A673 (cell line): ENCODE measurements around the gene ENAH. TPM values are rescaled to one million over a fixed set of nuclear protein-coding genes. Genes with fewer than 3 reads are reported as not detected.

Source experiments
- BruUV-seq: library from RNA; stranded (reverse); fragments of 400-500 nt; replicated peaks from 2 replicates; lab custom pipeline; 2021; lab: Mats Ljungman, UMichigan
- CTCF ChIA-PET: fragments of 300-600 bp; sonication (Branson Sonifier 250); formaldehyde crosslinking; loops from one replicate; lab custom pipeline; 2022; ENCODE audit warnings: antibody characterized with exemption; lab: Charles Lee
- POLR2A ChIA-PET: fragments of 300-600 bp; sonication (Branson Sonifier 250); formaldehyde crosslinking; loops from one replicate; lab custom pipeline; 2022; ENCODE audit warnings: antibody characterized with exemption; ENCODE audit not compliant: low non-redundant PET; lab: Charles Lee
- DNase-seq: peaks from one replicate; pipeline ENCODE4 v3.0.0-alpha.2; 2015; ENCODE audit warnings: low spot score
- H3K27ac ChIP-seq: fragments of 200-600 bp; sonication (generic); 2 replicates; pipeline ENCODE4 v1.5.1; 2016; ENCODE audit warnings: mixed run types, low read depth, mild to moderate bottlenecking, mixed read lengths, antibody characterized with exemption, low read length; ENCODE audit not compliant: poor library complexity, severe bottlenecking
- H3K27me3 ChIP-seq: fragments of 200-600 bp; sonication (generic); replicated peaks from 2 replicates; pipeline ENCODE4 v1.6.1; 2017; ENCODE audit warnings: mixed run types, low read depth, mild to moderate bottlenecking, mixed read lengths, antibody characterized with exemption, low read length; ENCODE audit not compliant: insufficient read depth, poor library complexity
- H3K36me3 ChIP-seq: fragments of 200-600 bp; sonication (generic); 2 replicates; pipeline ENCODE4 v1.6.1; 2016; ENCODE audit warnings: mixed run types, mild to moderate bottlenecking, mixed read lengths, antibody characterized with exemption, low read length; ENCODE audit not compliant: insufficient read depth, poor library complexity, severe bottlenecking
- H3K4me1 ChIP-seq: fragments of 200-600 bp; sonication (generic); 2 replicates; pipeline ENCODE4 v1.6.1; 2017; ENCODE audit warnings: mixed run types, mild to moderate bottlenecking, mixed read lengths, antibody characterized with exemption, low read length; ENCODE audit not compliant: insufficient read depth, poor library complexity, severe bottlenecking
- H3K4me3 ChIP-seq: fragments of 200-600 bp; sonication (generic); 2 replicates; pipeline ENCODE4 v1.5.1; 2016; ENCODE audit warnings: low read depth, mixed run types, mild to moderate bottlenecking, mixed read lengths, low read length; ENCODE audit not compliant: poor library complexity, severe bottlenecking
- H3K9me3 ChIP-seq: fragments of 200-600 bp; sonication (generic); 2 replicates; pipeline ENCODE4 v1.6.1; 2016; ENCODE audit warnings: mixed run types, low read depth, mild to moderate bottlenecking, mixed read lengths, antibody characterized with exemption, low read length; ENCODE audit not compliant: poor library complexity, severe bottlenecking
- CTCF ChIP-seq: fragments of 300-800, 200-600 bp; sonication (generic); conservative IDR thresholded peaks from 2 replicates; pipeline ENCODE4 v1.5.1; 2017; ENCODE audit warnings: low read depth, mild to moderate bottlenecking, antibody characterized with exemption, low read length, moderate library complexity, mixed read lengths
- EZH2 ChIP-seq: fragments of 200-600 bp; sonication (generic); IDR thresholded peaks from 2 replicates; pipeline ENCODE4 v1.6.1; 2017; ENCODE audit warnings: borderline replicate concordance, low read depth, mild to moderate bottlenecking, mixed read lengths, antibody characterized with exemption, low read length; ENCODE audit not compliant: poor library complexity, severe bottlenecking
- intact Hi-C: fragments of 100-400 bp; cut with micrococcal nuclease; formaldehyde crosslinking; loops from one replicate; pipeline ENCODE4 v1.10.0; 2022; ENCODE audit not compliant: unreplicated experiment
- total RNA-seq: library from RNA; stranded (reverse); gene quantifications from 2 replicates; pipeline ENCODE4 v1.2.3, GENCODE V29; 2021

ENAH gene
- total RNA-seq, 1 experiment from 2014 or later, result 186 TPM

DNA sequence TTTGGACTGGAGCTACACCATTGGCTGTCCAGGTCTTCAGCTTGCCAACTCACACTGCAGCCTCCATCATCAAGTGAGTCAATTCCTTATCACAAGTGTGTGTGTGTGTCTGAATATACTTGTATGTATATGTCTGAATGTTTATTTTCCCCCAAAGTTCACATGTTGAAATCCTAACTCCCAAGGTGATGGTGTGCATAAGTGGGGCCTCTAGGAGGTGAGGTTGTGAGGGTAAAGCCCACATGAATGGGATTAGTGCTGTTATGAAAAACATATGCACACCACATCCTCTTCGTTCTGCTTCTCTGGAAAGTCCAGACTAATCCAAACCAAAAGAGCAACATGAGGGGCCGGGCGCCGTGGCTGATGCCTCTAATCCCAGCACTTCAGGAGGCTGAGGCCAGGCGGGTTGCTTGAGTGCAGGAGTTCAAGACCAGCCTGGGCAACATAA lies 176.4 kb downstream of the ENAH start:
- ChIA-PET CTCF (no interaction called here), POLR2A (no interaction called here)
- Histone ChIP-seq H3K4me3 (no peak overlapping the region), H3K27ac (no peak overlapping the region), H3K27me3 (no peaks in the 10 kb centered on the region), H3K36me3 (no peaks in the 10 kb centered on the region), H3K4me1 (no peaks in the 10 kb centered on the region), H3K9me3 (no peaks in the 10 kb centered on the region)
- intact Hi-C loops, result loop anchor here (5.0 kb wide), 1 partner anchor 176 kb away; the partner anchor contains the start of gene ENAH
- no peak for DNase-seq
- TF ChIP-seq EZH2 (no peak), CTCF (no peak)
- BruUV-seq, result no TSS peak

DNA sequence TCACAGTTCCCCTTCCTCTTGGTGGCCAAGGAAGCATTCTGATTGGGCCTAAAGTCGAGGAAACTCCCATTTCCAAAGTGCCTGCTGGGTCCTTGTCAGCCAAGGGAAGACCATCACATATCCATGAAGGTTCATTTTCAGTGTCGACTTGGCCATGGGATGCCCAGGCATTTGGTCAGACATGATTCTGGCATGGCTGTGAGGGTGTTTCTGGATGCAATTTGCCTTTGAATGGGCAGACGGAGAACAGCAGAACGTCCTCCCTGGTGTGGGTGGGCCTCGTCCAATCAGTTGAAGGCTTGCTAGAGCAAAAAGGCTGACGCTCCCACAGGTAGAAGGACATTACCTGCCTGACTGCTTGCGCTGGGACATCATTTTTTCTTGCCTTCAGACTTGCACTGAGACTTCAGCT lies 176.8 kb downstream of the ENAH start:
- no peak overlapping the region for H3K27ac ChIP-seq
- H3K4me3 ChIP-seq, result no peak overlapping the region
- H3K9me3 ChIP-seq, result no peaks in the 10 kb centered on the region
- TF ChIP-seq CTCF (no peak), EZH2 (no peak)
- no peaks in the 10 kb centered on the region for H3K4me1 ChIP-seq
- H3K27me3 ChIP-seq, result no peaks in the 10 kb centered on the region
- DNase-seq, result no peak
- intact Hi-C loops, result loop anchor here (5.0 kb wide), 1 partner anchor 176 kb away; the partner anchor contains the start of gene ENAH
- BruUV-seq, result no TSS peak
- ChIA-PET CTCF (no interaction called here), POLR2A (no interaction called here)
- H3K36me3 ChIP-seq, result no peaks in the 10 kb centered on the region

GRCh38 chr1:225474986-225475820 lies 177.7 kb downstream of the ENAH start:
- intact Hi-C loops, result loop anchor here (1.0 to 5.0 kb wide), 5 partner anchors 177 to 501 kb away; partner anchors contain the start of gene ENAH
- no peak overlapping the region for H3K4me3 ChIP-seq
- POLR2A ChIA-PET, result interaction anchor here (0.7 kb wide), 1 partner anchor 24 kb away, joined by 4 read pairs; no protein-coding TSS in a partner anchor
- no peak for TF ChIP-seq EZH2
- TF ChIP-seq CTCF, result peak; percentile 100
- H3K36me3 ChIP-seq, result no peaks in the 10 kb centered on the region
- no peaks in the 10 kb centered on the region for H3K9me3 ChIP-seq
- no TSS peak for BruUV-seq
- CTCF ChIA-PET, result interaction anchor here (0.5 to 1.1 kb wide), 15 partner anchors 10 to 518 kb away, joined by 3 to 12 read pairs (median 3); partner anchors contain the start of genes SRP9 and TMEM63A
- no peaks in the 10 kb centered on the region for H3K4me1 ChIP-seq
- no peaks in the 10 kb centered on the region for H3K27me3 ChIP-seq
- DNase-seq, result peak; percentile 74
- H3K27ac ChIP-seq, result no peak overlapping the region
